ENCODE results near the gene VWC2.
"Not testable (repeated sequence)": the region's sequence is repeated elsewhere in the genome, so short reads cannot be mapped to it uniquely, and the experiment has no call there.

Gene VWC2

DNA sequence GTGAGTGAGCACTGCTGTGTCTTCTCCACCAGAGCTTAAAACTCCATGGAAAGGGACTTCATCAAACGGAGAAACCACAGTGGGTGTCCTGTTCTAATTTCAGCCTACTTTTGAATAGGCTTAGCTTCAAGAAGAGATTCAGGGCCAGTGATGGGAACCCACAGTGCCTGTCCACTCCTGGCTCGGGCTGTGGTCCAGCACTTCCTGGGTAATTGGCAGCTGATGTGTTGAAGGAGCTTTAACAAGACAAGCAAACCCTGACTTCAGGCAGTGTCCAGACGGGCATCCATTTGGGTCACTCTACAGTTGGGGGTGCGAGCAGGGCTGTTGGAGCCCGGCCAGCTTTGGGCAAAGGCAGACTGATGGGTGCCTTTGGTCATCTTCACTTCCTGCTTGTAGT is 14.5 kb downstream of the VWC2 start:
- no peak for DNase-seq

DNA sequence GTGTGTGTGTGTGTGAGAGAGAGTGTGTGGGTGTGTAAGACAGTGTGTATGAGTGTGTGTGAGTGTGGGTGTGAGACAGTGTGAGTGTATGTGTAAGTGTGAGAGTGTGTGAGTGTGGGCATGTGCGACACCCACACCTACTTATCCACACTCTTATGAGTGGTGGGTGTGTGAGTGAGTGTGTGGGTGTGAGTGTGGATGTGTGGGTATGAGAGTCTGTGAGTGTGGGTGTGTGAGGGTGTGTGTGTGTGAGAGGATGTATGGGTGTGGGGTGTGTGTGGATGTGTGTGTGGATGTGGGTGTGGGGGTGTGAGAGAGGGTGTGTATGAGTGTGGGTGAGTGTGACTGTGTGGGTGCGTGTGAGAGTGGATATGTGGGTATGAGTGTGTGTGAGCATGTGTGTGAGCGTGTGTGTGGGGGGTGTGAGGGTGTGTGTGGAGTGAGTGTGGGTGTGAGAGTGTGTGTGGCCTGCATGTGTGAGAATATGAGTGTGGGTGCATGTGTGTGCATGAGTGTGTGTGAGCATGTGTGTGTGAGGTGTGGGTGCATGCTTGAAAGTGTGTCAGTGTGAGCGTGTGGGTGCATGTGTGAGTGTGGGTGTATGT is 15.1 kb downstream of the VWC2 start:
- no peak for DNase-seq

DNA sequence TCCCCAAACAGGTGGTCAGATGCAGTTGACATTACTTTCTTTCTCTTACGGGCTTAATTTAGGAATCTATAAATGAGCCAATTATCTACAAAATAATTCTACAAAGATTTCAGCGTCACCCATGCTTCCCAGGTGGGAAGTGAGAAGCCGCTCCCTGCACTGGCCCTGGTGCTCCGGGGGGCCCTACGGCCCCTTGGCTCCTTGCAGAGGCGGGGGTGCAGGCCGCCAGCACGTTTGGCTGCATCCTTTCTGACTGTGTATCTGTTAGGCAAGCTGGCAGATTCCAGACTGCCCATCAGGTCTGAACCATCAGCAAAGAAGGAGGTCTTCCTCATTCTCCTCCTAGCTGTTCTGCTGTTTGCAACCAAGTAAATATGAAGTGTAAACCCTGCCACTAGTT is 16.3 kb downstream of the VWC2 start:
- DNase-seq, result no peak

DNA sequence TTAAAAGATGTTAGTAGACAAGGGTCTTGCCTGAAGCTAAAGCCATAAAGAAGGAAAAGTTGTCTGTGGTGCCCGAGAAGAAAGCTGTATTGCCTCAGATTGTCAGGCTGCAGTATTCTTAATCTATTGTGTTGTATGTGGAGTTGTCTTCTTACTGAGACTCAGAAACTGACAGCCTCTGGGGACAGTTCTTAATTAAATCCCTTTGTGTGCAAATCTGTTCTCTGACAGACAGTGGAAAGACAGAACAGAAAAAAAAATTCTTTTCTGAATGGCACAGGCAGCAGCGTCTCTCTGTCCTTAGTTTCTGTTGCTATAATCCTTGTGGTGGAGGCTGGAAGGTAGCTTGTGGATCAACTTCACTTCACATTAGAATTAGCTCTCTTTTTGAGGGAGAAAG is 16.8 kb downstream of the VWC2 start:
- no peak for DNase-seq

DNA sequence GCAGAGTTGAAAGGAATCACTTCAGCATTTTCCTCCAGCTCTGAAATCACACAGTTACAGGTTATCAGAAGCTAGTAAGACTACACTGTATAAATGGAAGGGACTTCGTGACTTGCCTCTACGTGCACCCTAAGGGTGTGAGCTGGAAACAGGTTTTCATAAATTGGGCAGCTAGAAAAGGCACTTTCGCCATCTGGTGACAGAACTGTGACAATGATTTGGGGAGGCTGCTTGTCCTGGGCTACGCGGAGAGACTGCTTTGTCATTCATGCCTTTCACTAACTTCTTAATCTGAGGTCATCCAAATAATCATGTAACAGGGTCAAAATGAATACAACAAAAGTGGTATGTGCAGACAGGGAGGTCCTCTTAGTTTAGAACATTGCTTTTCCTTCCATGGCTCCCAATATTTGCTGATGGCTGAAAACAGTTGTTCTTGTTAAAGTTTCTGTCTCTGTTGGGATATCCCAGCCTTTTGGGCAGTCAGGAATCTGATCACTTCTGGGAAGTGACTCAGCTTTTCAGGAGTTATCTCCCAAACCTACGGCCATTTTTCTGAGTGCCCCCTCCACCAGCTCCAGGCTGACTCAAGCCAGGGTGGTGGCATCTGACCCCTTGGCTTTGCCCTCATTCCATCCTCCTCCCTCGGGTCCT is 17.8 kb downstream of the VWC2 start:
- peak; percentile 30 to 66 for DNase-seq

DNA sequence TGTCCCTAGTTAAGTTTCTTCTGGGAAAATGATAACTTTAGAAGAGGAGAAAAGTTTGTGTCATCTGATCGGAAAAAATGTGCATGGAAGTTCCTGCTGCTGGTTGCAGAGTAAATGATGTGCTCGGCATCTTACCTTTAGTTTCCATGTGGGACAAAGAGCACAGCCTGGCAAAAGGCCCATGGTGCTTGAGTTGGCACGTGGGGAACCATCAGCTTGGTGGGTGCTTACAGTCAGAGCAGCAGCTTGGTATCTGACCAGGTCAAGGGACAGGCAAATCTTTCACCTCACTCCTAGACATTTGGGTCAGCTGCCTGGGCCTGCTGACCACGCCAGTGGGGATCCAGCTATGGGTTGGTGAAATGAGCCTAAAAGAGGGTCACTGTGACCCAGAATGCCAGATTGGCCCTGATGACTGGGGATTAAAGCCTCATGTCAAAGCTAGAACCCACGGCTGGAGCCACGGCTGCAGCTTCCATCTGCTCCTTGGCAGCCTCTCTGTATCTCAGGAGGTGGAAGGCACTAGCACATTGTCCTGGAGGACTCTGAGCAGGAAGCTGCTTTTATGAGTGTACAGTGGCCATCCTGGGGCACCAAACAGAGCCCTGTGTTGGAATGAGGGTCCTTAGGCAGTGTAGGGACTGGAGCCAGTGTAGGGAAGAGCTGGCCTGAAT is 24.7 kb downstream of the VWC2 start:
- peak in 1 of 2 experiments; percentile 71 for DNase-seq

DNA sequence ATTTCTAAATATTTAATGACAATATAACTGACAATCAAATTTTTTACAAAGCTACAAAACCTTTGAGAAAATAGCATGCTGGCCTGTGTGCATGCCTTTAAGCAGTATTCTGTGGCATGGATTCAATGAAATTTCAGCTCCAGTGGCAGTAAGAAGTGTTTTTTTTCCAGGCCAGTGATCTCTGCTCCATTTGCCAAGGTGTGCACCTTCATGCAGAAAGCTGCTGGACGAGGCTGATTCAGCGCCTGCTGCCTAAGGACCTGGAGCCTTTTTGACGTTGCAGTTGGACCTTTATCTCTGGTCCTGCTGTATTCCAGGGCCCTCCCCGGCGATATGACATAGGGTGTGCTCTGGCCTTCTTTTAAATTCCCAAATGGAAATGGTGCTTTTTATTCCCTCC is 26.6 kb downstream of the VWC2 start:
- DNase-seq, result peak in 1 of 2 experiments; percentile 72

DNA sequence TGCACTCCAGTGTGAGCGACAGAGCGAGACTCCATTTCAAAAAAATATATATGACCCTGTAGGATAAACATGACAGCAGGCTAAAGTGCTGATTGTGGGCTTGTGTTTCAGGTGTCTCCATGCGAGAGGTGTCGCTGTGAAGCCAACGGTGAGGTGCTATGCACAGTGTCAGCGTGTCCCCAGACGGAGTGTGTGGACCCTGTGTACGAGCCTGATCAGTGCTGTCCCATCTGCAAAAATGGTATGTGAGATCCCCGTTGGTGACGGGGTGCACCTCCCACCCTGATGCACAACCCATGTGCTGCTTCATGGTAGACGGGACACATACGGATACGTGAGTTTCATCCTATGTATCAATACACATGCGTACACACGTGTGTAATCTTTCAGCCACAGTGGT is 29.2 kb downstream of the VWC2 start:
- no peak for DNase-seq

DNA sequence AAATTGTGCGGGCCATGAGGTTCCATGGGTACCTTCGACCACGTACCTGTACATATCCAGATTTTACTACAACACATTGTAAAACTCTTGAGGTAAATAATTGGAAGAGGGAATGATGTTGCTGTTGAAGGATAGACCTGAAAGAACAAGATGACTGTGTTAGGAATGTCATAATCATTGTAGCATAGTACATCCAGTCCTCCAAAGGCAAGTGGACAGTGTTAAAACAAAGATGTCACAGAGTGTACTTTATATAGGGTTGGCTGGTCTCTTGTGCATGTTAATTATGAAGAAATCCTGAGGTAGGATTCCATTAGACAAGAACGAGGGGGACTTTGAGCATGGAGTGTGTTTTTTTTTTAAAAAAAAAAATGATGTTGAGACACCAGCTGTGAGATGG is 30.4 kb downstream of the VWC2 start:
- DNase-seq, result no peak

DNA sequence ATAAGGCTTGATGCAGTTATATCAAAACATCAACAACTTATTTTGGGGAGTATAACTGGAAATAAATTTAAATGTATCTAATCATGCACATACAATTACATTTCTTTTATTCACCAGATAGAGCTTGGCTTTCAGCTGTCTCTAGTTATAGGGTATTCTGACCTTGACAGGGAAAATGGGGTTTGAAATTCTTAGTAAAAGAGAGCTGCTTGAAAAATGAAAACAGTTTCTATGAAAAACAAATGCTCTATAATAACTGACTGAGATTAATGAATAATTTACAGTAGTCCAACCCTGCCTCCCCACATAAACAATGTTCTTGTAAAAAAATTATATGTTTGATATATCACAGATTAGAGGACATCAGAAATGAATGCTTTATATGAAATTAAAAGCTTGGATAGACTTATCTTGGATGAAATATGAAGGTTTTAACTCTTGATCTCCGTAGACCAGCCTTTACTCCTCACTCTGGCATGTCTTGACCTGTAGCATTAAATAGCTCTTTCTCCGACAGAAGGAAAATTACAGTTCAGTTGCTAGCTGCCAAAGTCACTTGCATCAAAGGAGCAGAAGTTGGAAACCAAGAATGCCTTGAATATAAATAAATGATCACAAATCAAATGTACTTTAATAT is 32.1 kb downstream of the VWC2 start:
- DNase-seq, result peak in 1 of 2 experiments; percentile 11

DNA sequence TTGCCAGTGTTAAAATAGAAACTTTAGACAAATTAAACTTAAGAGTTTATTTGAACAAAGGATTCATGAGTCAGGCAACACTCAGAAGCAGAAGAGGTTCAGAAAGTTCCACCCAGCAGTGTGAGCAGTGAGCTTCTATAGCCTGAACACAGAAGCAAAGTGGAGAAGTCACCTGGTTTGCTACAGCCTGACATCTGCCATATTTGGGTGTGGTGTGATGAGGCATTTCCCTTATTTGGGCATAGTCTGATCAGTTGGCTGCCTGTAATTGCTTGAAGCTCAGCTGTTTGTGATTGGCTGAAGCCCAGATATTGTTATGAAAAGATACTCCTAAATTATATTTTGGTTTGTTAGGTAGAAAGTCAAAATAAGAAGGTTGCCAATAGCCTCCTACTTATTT is 39.1 kb downstream of the VWC2 start:
- DNase-seq, result no peak

DNA sequence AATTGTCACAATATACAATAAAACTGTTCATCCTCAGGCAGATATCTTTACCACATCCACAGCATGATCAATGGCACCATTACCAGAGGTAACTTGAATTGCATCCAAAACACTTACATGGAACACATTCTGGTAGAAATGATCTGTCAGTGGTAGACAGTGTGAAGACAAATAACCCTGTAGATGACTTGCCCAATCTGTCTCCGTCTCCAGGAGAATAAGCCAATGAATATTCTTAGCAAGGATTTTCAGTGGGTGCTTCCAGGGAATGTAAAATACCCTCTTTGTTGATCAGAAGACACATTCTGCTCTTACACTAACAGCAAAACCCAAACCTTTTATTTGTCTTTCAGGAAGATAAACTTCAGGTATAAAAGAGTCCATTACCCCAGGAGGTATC is 43.8 kb downstream of the VWC2 start:
- peak; percentile 31 to 70 for DNase-seq

DNA sequence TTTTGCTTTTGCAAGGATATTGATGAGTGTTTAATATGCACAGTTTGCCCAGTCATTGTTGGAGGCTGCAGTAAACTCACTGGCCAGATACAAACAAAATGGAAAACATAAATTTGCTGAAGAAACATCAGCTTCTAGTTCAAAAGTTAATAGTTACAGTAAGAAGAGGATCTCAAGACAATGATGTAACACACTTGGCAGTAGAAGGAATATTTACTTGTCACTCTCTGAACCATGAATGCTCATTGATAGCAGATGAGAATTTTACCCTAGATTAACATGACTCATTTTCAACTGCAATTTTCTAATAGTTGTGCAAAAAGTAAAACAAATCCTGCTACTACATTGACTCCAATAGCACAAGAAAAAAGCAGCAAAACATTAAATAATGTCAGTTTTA is 47.7 kb downstream of the VWC2 start:
- DNase-seq, result peak in 1 of 2 experiments; percentile 14

DNA sequence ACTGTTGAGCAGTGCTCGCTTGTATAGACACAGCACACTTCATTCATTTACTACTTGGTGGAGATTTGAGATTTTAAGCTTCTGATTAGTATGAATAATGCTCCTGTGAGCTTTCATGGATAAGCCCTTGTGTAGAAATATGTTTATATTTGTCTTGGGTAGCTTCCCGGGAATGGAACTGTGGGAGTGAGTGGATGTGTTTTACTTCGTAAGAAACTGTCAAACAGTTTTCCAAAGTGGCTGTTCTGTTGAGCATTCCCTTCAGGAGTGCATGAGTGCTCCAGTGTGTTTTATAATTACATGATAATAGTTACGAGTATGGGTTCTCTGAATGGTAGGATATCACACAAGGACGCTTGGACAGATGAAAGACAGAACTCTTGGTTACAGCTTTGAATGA is 49.4 kb downstream of the VWC2 start:
- peak in 1 of 2 experiments; percentile 30 for DNase-seq

DNA sequence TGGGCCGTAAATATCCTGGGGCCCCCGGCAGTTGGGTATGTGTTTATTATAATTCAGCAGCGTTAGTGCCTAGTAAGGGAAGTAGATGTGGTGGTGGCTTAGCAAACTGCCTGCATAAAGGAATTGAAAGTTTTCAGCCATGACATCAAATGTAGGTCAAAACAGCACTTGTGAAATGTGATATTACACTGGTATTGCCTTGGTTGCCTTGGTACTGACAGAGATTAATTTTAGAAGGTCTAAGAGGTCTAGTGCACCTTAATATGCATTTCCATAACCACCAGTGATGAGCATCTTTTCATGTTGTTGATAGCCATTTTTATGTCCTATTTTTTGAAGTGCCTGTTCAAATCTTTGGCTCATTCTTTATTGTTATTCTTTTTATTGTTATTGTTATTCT is 50.1 kb downstream of the VWC2 start:
- no peak for DNase-seq

DNA sequence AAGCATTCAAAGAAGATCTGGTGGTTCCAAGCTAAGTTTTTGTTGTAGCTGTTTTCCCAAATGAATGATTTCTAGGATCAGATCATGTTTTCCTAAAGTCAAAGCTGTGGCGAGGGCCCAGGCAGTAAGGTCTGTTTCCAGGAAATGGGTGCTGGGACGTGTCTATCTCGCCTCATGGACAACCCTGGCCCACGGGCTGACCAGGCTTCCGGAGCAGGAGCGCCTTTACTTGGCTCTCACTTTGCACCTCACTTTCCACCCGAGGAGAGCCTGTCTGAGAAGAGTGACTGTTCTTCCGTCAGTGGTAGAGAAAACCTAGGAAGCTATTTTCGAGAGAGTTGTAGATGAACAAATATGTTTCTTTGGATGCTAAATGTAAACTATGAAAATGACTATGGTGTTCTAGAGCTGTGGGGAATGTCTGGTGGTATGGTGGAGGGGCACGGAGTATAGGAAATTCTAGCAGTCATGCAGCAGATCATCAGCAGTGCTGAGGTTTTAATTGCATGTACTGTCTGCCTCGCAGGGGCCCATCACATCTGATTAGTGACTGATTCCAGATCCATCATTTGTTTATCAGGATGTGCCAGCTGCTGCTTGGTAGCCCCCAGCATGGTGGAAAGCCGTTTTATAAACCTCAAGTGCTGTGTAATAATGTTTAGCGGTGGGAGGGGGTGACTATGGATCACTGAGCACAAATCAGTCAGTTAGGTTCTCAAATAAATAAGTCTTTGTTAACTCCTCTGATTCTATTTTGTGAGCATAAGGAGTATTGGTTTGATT is 66.6 kb downstream of the VWC2 start:
- DNase-seq, result no peak

DNA sequence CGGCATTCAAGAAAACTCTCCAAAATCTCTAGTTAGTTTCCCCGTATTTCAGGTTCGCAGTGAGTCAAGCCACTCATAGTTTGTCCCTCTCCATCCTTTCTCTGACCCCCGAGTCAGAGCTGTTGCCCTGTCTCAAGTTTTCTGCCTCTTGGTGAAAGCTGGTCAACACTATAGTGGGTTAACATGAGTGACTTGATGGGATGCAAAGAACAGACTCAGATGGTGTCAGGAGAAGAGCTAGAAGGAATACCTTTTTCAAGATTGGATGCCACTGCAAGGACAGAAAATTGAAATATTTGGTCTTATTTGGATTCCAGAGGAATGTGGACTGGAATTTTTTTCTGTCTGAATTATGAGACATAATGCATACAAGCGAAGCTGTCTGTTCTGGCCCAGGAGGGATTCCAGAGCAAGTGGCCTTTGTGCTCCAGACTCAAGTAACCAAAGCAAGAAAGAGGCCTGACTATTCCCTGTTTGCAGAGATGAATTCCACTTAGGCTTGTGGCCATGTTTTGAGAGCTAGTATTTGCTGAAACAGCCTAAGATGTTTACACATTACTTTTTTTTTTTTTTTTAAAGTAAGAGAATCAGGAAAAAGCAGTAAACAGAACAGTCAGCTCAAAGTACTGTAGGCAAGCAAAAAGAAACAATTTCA is 67.4 kb downstream of the VWC2 start:
- DNase-seq, result no peak

DNA sequence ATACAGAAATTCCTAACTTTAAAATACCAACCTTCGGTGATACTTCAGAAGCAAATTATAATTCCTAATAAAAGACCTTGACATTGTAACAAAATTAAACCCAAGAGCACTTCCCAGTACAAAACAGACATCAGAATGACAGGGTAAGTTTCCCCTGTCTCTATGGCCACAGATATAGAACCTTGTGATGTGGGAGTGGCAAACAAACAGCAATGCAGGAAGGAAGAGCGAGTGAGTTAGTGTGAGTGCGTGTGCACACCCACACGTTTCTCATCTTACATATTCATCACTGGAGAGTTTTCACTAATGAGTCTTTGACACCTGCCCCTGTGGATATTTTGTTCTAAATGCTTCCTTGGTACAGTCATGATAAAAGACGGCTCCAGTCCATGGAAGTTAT is 72.2 kb downstream of the VWC2 start:
- DNase-seq, result no peak

DNA sequence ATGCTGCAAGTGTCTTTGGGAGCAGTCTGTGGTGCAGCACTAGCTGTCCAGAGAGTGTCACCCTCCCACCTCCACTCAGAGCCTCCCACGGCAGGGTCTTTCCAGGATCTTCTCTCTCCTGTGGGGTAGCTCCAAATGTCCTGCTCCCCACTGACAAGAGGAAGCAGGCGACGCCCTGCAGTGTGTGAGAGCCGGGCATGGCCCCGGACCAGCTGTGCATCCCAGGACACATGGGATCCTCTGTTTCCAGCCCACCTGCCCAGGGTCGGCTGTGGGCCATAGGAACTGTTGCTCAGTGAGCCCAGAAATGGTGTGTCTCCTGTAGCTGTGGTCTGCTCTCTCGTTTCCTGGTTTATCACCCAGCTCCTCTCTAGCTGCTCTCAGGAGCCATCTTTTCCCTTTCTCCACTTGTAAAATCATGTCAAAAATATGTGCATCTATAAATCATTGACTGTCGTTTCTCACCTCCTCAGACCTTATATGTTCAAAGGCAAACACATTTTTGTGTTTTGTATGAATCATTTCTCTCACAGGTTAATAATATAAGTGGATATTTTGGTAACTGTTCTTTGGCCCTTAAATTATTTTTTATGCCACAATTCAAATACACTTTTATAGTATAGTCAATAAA is 74.9 kb downstream of the VWC2 start:
- DNase-seq, result no peak

DNA sequence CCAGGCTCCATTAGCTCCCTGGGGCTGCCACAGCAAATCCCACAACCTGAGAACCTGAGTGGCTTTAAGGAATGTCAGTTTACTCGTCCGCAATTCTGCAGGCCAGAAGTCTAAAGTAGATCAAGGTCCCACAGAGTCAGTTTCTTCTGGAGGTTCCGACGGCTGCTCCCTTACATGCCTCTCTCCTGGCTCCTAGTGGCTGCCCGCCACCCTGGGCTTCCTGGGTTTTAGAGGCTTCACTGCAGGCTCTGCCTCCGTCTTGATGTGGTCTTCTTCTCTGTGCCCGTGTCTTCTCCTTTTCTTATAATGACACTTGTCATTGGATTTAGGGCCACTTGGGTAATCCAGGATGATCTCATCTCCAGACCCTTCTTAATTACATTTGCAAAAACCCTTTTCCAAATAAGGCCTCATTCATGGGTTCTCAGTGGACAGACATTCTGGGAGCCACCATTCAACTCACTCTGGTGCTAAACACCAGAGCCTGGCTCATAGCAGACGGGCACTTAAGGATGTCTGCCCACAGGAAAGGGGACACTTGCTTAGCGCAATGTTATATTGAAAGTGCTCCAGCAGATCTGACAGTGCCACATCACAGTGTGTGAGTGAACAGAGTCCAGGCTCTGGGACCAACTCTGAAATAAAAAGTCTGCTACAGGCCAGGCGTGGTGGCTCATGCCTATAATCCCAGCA is 77.6 kb downstream of the VWC2 start:
- DNase-seq, result peak in 1 of 2 experiments; percentile 33

DNA sequence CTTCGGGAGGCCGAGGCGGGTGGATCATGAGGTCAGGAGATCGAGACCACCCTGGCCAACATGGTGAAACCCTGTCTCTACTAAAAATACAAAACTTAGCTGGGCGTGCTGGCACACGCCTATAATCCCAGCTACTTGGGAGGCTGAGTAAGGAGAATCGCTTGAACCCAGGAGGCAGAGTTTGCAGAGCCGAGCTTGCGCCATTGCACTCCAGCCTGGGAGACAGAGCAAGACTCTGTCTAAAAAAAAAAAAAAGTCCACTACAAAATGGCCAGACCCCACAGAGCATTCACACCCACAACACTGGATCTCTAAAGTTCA is 78.1 kb downstream of the VWC2 start:
- not testable (repeated sequence) for DNase-seq

Data from NCI-H446 (cell line).